ENCODE data around the gene ZSCAN9.

GRCh38 chr6:28240471-28240870, 15.4 kb downstream of the ZSCAN9 start:
- TF ChIP-seq CTCF (IDR thresholded peaks at IDR 0.05) (no peak), POLR2A (IDR thresholded peaks at IDR 0.05) (no peak)

All from testis (tissue), 2 donors.